Measurements from ENCODE around the gene TNNT3.
"Not testable (repeated sequence)": the region's sequence is repeated elsewhere in the genome, so short reads cannot be mapped to it uniquely, and the experiment has no call there.

TNNT3 gene

GRCh38 chr11:1884303-1884700 is 35.2 kb upstream of the TNNT3 start:
- ATAC-seq: no peak
- no peak for TF ChIP-seq CSRNP3 (CRISPR knock-in tag; IDR thresholded peaks at IDR 0.05)
- TF ChIP-seq ZNF565 (CRISPR knock-in tag; conservative IDR thresholded peaks at IDR 0.05; ENCODE audit: low read depth): no peak
- no peak for TF ChIP-seq ZFP3 (CRISPR knock-in tag; IDR thresholded peaks at IDR 0.05)

GRCh38 chr11:1886551-1886950 is 33.0 kb upstream of the TNNT3 start:
- not testable (repeated sequence) for ATAC-seq

GRCh38 chr11:1887451-1888346 is 31.8 kb upstream of the TNNT3 start:
- TF ChIP-seq ZC3H10 (CRISPR knock-in tag; IDR thresholded peaks at IDR 0.05) (no peak), ZFP30 (CRISPR knock-in tag; IDR thresholded peaks at IDR 0.05) (no peak), ARNTL (CRISPR knock-in tag; IDR thresholded peaks at IDR 0.05; ENCODE audit: borderline replicate concordance, low read depth) (no peak), ZNF8 (CRISPR knock-in tag; IDR thresholded peaks at IDR 0.05) (no peak), POU6F1 (CRISPR knock-in tag; IDR thresholded peaks at IDR 0.05; ENCODE audit: borderline replicate concordance, low read depth) (no peak), ZNF70 (CRISPR knock-in tag; IDR thresholded peaks at IDR 0.05) (no peak), CREB5 (CRISPR knock-in tag; IDR thresholded peaks at IDR 0.05; ENCODE audit: low read depth) (no peak), PATZ1 (CRISPR knock-in tag; IDR thresholded peaks at IDR 0.05; ENCODE audit: borderline replicate concordance) (no peak)
- ATAC-seq: no peak

GRCh38 chr11:1888347-1888753 is 31.2 kb upstream of the TNNT3 start:
- no peak for ATAC-seq
- TF ChIP-seq ZFP30 (CRISPR knock-in tag; IDR thresholded peaks at IDR 0.05) (no peak), ZNF8 (CRISPR knock-in tag; IDR thresholded peaks at IDR 0.05) (no peak), ARNTL (CRISPR knock-in tag; IDR thresholded peaks at IDR 0.05; ENCODE audit: borderline replicate concordance, low read depth) (no peak), ZNF70 (CRISPR knock-in tag; IDR thresholded peaks at IDR 0.05) (no peak), PPARA (CRISPR knock-in tag; IDR thresholded peaks at IDR 0.05; ENCODE audit: borderline replicate concordance) (no peak), ZC3H10 (CRISPR knock-in tag; IDR thresholded peaks at IDR 0.05) (no peak), ESRRG (CRISPR knock-in tag; IDR thresholded peaks at IDR 0.05) (no peak), GLIS3 (CRISPR knock-in tag; IDR thresholded peaks at IDR 0.05) (no peak), TCF4 (CRISPR knock-in tag; IDR thresholded peaks at IDR 0.05; ENCODE audit: borderline replicate concordance) (no peak), TSHZ2 (CRISPR knock-in tag; IDR thresholded peaks at IDR 0.05) (no peak), CREB5 (CRISPR knock-in tag; IDR thresholded peaks at IDR 0.05; ENCODE audit: low read depth) (no peak), ISL1 (CRISPR knock-in tag; IDR thresholded peaks at IDR 0.05) (no peak), ZNF565 (CRISPR knock-in tag; conservative IDR thresholded peaks at IDR 0.05; ENCODE audit: low read depth) (no peak), PATZ1 (CRISPR knock-in tag; IDR thresholded peaks at IDR 0.05; ENCODE audit: borderline replicate concordance) (no peak), CSDC2 (CRISPR knock-in tag; IDR thresholded peaks at IDR 0.05) (no peak), OSR1 (CRISPR knock-in tag; IDR thresholded peaks at IDR 0.05) (no peak), TOX (CRISPR knock-in tag; IDR thresholded peaks at IDR 0.05; ENCODE audit: borderline replicate concordance) (no peak), POU6F1 (CRISPR knock-in tag; IDR thresholded peaks at IDR 0.05; ENCODE audit: borderline replicate concordance, low read depth) (no peak)

Data from SK-N-SH treated with all-trans-retinoic acid at 6 μM for 48 hours (cell line).